HG02610 (cell line): Measurements from ENCODE around the gene NR2F6.
"Not testable (repeated sequence)": the region's sequence is repeated elsewhere in the genome, so short reads cannot be mapped to it uniquely, and the experiment has no call there.

Experiments
- ATAC-seq: cut with Tn5 transposase; IDR thresholded peaks from one replicate; pipeline ENCODE4 v1.9.1; 2021; ENCODE audit warnings: mild to moderate bottlenecking, moderate library complexity; ENCODE audit not compliant: unreplicated experiment

The NR2F6 gene

DNA sequence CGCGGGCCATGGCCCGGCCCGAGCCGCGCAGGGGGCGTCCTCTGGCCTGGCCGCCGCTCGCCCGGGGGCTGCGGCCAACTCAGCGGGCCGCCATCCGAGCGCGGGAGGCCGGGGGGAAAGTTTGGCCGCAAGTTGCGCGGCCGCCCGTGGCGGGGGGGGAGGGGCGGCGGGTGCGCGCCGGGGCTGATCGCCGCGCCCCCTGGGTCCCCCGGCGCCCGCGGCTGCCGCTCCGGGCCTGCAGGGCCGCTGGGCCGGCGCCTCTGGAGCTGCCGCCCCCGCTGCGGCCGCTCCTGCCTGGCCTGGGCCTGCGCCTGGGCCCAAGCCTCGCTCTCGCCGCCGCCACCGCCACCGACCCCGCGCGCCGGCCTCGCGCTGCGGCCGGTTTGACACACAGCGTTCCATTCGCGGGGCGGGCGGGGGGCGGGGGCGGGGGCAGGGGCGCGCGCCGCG is at the start of gene NR2F6:
Gene NR2F6 (minus strand): TSS at position 385 of the 450 bp plus-strand sequence. CDS start 699 bp downstream, outside the sequence.
- ATAC-seq = peak; percentile 7

DNA sequence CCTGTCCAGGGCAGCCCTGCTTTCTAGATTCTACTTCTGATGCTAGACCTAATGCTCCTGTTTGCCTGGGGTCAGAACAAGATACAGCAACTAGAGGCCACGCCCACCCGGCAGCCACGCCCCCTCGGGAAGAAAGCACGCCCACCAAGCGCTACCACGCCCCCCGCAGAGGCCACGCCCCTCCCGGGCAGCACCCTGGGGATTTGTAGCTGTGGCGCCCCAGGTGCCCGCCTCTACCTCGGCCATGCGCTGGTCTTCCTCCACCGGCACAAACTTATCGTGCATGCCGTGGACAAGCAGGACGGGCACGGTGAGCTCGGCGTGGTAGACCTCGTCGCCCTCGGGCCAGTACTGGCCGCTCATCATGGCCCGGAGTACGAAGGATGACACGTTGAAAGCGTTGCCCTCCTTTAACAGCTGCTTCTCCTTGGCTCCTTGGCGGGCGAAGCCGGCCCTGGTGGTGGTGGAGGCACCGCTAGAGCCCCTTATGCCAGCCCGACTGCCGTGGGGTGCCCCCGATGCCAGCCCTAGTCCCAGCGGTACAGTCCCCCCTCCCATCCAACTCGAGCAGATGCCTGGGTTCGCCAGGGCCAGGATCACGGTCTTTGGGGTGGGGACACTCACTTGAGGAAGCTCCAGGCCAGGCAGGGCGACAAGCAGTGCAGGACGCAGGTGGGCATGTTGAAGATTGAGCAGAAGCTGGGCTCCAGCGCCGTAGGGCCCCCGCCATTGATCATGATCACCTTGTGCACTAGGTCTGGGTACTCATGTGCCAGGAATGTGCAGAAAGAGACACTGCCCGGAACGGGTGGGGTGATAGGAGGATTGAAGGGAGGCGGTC is 48.6 kb upstream of the NR2F6 start:
- no peak for ATAC-seq

DNA sequence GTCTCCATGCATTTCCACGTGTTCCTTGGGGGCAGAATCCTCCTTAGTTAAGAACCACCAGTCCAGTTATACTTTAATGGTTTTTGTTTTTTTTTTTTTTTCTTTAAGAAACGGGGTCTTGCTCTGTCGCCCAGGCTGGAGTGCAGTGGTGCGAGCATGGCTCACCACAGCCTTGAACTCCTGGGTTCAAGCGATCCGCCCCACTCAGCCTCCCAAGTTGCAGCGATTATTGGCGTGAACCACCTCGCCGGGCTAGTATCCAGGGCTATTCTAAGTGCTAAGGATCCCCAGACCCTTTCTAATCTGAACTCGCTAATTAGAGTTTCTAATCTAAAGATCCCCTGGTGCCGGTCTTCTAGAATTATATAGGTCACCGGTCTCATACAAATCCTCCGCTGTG is 47.9 kb upstream of the NR2F6 start:
- no peak for ATAC-seq

DNA sequence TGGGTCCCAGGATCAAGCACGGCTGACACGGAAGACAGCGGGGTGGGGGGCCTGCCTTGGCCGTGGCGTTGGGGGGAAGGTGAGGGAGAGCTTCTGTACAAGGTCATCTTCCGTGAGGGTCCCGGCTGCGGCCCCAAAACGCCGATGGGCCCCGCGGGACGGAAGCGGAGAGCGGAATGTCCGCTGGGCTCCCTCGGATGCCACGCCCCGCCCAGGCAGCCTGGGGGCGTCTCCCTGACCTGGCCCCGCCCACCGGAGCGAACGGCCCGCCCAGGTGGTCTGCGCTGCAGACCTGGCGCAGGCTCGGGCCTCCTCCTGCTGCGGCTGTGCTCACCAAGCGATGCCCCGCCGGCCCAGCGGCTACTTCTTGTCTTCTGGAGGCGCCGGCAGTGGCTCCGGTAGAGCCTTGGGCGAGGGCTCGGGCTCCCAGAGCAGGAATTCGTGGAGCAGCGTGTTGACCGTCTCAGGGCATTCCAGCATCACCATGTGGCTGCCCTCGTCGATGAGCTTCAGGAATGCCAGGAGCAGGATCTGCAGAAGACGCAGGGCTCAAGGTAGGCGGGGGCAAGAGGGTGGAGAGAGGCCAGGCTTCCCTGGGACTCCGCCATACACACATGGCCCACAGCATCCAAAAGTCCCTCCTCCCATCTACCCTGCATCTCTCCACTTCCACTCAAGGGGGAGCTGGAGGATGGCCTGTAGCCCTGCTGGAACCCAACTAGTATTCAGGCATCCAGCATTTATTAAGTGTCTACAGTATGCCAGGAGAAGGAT is 46.8 kb upstream of the NR2F6 start:
- peak; percentile 91 for ATAC-seq

DNA sequence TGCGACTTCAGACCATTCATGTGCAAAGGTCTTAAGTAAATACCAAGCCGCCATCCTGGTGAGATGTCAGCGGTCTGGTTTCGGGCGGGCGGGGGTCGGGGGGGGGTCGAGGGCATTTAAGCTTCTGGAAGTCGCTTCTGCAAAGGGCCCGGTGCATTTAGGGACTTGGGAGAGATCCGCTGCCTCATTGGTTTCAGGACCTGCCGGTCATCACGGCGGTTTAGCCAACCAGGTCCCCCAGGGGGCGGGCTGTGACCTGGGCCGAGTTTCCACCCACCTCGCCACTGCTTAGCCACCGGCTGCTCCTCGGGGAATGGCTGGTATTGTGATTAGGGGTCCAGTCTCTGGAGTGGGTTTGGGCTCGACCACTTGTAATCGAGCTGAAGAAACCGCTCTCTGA is 43.8 kb upstream of the NR2F6 start:
- ATAC-seq = no peak

DNA sequence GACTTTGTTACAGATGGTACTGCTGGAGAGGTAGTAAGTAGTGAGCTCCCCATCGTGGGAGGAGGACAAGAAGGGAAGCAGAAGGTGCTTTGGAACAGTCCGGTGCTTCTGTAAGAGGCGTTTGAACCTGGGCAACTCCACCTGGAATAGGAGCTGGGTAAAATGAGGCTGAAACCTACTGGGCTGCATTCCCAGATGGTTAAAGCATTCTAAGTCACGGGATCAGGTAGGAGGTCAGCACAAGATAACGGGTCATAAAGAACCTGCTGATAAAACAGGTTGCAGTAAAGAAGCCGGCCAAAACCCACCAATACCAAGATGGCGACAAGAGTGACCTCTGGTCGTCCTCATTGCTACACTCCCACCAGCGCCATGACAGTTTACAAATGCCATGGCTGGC is 41.0 kb upstream of the NR2F6 start:
- no peak for ATAC-seq

DNA sequence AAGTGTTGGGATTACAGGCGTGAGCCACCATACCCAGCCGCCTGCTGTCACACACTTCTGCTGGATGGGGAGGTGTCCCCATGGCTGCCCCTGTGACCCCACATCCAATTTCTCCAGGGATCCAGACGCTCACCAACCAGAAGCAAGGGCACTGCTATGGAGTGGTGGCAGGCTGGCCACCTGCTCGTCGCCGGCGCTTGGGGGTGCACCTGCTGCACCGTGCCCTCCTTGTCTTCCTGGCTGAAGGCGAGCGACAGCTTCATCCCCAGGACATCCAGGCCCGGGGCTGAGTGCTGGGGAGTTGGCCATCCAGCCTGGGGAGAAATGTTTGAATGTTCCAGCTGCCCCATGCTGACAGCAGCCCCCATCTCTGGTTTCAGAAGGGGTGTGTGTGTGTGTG is 40.5 kb upstream of the NR2F6 start:
- no peak for ATAC-seq

DNA sequence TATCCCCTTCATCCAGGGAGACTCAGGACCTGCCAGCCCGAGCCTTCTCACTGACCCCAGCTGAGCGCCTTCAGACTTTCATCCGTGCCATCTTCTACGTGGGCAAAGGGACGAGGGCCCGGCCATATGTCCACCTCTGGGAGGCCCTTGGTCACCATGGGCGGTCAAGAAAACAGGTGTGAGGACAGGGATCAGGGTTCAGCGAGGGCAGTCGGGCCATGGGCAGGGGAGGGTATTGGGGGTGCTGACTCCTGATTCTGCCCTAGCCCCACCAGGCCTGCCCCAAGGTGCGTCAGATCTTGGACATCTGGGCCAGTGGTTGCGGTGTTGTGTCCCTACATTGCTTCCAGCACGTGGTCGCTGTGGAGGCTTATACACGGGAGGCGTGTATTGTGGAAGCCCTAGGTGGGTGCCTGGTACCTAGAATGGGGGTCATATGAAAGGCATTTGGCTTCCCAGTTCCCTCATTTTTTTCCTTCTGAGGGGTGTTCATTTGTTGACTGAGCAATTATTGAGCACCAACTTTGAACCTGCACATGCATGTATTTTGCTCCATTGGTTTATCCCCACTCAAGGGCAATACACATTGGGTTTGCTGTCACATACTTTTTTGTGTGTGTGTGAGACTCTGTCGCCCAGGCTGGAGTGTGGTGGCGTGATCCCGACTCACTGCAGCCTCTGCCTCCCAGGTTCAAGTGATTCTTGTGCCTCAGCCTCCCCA is 39.9 kb upstream of the NR2F6 start:
- no peak for ATAC-seq

DNA sequence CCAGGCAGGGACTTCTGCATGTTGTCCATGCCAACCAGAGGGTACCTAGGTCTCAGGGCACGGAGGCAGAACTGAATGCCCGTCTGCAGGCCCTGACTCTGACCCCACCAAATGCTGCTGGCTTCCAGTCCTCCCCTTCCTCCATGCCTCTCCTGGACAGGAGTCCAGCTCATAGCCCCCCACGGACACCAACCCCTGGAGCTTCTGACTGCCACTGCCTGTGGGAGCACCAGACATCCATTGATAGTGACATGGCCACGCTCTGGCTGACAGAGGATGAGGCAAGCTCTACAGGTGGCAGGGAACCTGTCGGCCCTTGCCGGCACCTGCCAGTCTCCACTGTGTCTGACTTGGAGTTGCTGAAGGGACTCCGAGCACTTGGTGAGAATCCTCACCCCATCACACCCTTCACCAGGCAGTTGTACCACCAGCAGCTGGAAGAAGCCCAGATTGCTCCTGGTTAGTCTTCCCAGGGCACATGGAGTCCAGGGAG is 37.8 kb upstream of the NR2F6 start:
- no peak for ATAC-seq

DNA sequence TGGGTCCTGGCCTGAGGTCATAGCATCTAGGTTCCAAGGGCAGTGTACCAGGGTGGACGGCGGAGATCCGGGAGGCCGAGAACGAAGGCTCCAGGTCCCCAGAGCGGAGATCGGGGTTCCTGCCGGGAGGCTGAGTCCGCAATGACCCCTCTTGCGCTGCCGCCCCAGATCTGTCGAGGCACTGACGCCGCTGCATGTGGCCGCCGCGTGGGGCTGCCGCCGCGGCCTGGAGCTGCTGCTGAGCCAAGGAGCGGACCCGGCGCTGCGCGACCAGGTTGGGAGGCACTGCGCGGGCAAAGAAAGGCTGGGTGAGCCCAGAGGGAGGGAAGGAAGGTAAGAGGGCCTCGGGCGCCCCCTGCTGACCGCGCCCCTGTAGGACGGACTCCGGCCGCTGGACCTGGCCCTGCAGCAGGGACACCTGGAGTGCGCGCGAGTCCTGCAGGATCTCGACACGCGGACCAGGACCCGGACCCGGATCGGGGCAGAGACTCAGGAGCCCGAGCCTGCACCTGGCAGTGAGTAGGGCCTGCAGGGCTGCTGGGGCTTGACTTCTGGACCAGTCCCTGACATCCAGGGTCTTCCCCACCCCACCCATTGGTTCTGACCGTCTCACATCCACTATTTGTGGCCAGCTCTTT is 36.9 kb upstream of the NR2F6 start:
- peak; percentile 41 for ATAC-seq

DNA sequence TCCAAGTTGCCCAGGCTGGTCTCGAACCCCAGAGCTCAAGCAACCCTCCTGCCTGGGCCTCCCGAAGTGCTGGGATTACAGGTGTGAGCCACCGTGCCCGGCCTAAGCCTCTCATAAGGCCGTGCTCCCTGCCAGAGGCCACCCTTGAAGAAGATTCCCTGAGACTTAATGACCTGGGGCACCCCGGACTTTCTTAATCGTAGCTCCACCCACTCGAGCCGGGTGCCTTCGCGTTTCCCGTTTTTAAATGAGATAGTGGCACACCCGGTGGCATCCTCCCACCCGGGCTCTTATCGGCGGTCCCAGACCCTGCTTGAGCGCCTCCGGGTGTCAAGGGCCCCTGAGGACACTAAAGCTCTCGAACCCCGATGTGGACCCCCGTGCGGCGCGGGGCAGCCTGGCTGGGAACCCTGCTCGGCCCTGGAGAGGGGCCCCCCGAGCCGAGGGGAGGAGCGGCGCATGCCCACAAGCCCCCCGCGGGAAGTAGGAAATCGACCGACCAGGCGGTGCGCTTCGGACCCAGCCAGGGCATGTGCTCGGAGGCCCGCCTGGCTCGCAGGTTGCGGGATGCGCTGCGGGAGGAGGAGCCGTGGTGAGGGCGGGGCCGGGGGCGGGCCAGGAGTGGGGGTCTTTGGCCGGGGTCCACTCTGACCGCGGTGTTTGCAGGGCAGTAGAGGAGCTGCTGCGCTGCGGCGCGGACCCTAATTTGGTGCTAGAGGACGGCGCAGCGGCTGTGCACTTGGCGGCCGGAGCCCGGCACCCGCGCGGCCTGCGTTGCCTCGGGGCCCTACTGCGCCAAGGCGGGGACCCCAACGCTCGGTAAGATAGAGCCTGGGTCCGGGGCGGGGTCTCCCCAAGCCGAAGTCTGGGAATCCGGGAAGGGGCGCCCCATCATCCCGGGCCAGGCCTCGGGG is 35.9 kb upstream of the NR2F6 start, which contains the start of gene ANKLE1:
Gene ANKLE1 (plus strand): TSS at position 511 of the 914 bp plus-strand sequence. CDS start 20 bp downstream, at position 531.
- no peak for ATAC-seq

DNA sequence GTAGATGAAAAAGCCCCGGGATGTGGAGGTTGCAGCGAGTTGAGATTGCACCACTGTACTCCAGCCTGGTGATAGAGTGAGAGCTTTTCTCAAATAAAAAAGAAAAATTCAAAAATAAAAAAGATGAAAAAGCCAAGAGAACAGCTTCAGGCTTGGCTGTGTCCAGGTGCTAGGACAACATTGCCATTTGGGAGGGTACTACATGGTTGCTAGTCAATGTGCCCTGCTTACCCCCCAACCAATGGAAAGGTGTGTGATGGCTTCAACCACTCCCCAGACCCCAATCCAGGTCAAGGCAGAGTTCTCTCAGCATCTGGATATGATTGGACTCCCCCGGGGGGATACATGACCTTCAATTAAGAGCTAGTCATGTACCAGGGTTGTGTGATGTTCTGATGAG is 33.7 kb upstream of the NR2F6 start:
- no peak for ATAC-seq

DNA sequence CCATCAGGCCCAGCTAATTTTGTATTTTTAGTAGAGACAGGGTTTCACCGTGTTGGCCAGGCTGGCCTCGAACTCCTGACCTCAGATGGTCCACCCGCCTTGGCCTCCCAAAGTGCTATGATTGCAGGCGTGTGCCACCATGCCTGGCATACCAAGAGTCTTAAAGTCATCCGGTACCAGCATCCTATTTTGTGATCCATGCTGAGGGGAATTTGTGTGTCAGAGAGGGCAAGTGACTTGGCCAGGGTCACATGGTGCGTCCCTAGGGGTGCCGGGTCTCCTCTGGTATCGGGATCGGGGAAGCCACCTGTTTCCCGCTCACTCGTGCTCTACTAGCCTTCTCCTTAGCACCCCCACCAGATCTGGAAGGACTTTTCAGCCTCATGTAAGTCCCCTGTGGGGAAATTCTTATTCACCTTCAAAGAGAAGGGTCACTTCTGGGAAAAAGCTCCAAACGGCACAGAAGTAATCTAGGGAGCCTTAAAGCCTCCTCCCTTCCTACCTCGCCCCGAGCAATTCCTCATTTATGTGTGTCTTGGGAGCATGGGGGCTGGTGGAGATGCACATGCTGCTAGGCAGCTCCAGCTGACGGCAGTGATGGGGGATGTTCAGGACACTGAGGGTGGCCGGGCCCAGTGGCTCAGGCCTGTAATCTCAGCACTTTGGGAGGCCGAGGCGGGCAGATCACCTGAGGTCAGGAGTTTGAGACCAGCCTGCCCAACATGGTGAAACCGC is 29.9 kb upstream of the NR2F6 start:
- no peak for ATAC-seq

DNA sequence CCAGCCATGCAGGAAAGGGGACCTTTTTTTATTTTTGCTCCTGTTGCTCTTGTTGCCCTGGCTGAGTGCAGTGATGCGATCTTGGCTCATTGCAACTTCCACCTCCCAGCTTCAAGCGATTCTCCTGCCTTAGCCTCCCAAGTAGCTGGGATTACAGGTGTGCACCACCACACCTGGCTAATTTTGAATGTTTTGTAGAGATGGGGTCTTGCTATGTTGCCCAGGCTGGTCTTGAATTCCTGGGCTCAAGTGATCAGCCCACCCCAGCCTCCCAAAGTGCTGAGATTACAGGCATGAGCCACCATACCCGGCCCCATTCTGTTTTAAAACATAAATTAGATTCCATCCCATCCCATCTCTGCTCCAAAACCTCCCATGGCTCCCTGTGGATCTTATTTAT is 29.2 kb upstream of the NR2F6 start:
- ATAC-seq = not testable (repeated sequence)

DNA sequence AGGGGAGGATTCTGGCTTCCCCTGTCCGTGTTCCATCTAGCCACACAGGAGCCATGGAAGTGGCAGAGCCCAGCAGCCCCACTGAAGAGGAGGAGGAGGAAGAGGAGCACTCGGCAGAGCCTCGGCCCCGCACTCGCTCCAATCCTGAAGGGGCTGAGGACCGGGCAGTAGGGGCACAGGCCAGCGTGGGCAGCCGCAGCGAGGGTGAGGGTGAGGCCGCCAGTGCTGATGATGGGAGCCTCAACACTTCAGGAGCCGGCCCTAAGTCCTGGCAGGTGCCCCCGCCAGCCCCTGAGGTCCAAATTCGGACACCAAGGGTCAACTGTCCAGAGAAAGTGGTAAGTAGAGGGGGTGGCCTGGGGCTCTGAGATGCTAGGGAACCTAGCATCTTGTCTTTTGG is 23.0 kb upstream of the NR2F6 start:
- no peak for ATAC-seq

DNA sequence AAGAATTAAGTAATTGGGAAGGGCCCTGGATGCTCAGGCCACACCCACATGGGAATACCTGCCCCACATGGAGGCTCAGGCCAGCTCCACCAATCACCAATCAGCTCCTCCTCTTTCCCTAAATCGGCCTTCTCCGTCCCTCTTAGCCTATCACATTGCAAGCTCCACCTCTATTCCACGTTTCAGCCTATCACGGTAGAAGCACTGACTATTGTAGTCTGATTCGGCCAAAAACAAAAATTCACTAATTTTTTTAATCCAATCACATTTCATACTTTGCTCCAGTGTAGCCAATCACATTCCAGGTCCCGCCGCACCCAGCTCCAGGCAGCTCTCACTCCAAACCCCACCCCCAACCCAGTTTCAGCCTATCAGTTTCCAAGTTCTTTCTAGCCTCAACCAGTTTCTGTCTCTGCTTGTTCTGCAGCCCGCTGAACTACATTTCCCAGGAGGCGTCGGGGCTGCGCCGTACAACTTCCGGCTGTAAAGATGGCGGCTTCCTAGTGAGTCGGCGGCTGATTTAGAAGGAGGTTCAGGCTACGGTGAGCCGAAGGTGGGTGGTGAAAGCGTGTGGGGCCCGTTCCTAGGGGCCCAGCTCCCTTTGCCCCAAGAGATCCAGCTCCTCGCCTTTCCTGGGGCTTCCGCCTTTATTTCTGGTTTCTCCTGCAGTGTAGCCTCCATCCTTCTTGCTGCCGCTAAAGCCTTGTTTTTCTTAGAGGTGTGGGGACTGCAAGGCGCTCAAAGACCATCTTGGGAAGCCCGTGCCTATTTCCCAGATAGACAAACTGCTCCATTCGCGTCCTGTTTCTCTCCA is 21.5 kb upstream of the NR2F6 start, which contains the start of gene BABAM1:
Gene BABAM1 (plus strand): TSS at position 469 of the 814 bp plus-strand sequence. CDS start 1,364 bp downstream, outside the sequence.
- ATAC-seq = peak; percentile 90

DNA sequence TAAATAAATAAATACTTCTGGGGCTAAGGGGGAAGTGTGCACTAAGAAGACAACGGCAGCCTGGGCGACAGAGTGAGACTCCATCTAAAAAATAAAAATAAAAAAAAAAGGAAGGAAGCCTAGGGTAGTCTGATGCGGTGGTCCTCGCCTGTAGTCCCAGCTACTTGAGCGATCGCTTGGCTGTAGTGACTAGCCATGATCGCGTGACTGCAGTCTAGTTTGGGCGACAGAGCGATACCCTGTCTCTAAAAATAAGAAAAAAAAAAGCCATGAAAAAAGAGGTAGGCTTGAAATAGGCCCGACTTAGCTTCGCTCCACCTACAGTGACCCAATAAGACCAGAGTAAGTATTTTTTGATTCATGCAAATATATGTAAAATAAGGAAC is 20.9 kb upstream of the NR2F6 start:
- ATAC-seq = no peak

DNA sequence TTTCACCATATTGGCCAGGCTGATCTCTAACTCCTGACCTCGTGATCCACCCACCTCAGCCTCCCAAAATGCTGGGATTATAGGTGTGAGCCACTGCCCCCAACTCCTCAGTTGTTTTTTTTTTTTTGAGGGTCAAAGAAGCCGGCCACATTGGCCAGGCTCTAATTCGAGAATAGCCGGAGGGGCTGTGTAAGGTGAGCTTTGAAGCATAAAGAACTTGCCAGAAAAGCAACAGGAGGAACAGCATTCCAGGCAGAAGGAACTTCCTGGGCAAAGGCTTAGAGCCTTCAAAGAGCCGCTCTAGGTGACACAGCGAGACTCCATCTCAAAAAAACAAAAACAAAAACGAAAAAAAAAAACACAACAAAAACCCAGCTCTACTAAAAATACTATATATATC is 20.3 kb upstream of the NR2F6 start:
- no peak for ATAC-seq
